Measurements from ENCODE around the gene PIGM.
A peak's percentile ranks its signal among the peaks of the same experiment; 100 is the strongest.

PIGM gene

DNA sequence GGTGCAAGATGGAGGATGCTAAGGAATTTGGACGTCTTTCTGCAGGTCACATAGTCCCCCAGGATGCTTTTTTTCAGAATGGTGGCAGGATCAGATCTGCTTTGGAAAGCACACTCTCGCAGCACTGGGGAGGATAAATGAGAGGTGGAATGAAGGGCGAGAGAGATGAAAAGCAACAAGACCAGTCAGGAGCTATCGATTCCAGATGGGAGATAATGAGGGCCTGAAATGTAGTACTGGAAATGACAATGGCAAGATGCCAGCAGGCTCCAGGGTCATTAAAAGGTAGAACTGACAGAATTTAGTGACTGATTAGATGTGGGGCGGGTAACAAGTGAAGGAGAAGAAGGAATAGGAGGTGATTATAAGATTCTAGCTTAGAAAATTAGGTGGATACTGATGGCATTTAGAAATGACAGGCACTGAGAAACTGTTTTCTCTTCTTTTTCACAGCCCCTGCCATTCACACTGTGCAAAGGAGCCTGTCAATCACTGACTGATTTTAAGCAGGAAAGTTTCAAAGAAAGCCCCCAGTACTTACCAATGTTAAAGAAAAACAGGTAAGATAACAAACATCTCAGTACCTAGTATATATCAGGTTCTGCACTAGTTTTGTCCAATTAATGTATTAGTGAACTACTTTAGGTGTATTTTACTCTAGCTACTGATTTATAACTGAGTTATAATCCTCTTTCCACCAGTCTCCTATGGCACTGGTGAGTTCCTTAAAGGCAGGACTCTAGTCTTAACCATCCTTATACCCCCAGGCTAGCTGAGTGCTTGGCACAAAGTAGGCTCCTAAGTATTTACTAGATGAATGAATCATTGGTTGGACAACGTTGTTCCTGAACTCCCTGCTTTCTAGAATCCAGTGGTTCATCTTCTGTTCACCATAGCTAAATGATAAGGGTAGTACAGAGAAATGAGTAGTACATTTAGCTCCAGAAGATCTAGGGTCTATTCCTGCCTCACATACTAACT lies 9.2 kb downstream of the PIGM start:
- no peak for DNase-seq (ENCODE audit: low read depth)

DNA sequence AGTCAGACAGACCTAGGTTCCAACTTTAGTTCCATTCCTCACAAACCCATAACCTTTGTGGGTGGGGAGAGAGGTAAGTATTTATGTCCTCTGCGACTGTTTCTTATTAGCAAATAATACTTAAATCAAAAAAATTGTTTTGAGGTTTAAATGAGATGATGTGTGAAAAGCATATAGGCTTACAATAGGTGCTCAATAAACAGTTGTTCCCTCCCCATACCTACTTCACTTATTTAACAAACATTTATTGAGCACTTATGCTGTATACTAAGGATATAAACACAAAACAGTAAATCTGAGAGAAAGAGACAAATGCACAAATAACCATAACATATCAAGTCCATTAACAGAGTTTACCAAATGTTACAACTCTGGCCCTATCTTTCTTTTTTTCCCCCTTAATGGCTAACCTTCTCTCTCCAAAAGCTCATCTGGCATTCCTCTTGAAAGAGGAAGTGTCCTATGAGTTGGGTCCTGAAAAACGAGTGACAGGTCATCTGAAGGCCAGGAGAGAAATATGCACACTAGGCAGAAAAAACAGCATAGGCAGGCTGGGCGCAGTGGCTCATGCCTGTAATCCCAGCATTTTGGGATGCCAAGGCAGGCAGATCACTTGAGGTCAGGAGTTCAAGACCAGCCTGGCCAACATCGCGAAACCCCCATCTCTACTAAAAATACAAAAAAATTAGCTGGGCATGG lies 10.3 kb downstream of the PIGM start:
- DNase-seq (ENCODE audit: low read depth): no peak

DNA sequence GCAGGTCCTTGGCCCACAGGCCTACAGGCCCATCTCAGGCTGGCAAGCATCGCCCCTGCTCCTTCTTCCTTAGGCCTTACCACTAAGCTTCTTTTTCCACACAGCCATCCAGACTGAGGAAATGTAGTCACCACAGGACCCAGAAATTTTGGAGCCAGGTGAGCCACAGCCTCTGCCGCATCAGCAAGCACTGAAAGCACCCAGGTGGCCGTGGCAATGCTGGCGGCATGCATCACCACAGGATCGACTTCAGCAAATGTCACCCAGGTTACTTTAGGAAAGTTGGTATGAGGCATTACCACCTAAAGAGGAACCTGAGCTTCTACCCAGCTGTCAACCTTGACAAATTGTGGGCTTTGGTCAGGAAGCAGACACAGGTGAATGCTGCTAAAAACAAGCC lies 11.6 kb downstream of the PIGM start:
- DNase-seq (ENCODE audit: low read depth): no peak

DNA sequence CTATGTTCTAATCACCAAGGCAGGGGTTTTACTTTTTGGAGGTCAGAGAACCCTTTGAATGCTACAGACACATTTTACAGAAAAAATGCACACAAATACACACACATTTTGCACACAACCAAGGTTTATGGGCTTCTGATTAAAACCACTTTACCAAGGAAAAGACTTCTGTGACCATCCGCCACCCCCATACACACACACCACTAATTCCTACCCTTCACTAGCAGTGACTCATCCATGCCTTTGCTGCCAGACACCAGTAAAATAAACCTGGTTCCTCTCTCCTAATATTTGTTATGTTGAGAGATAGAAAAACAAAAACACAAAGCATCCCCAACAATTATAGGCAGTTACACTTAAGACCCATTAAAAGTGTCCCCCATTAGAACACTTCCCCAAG lies 12.9 kb downstream of the PIGM start:
- no peak for DNase-seq (ENCODE audit: low read depth)

DNA sequence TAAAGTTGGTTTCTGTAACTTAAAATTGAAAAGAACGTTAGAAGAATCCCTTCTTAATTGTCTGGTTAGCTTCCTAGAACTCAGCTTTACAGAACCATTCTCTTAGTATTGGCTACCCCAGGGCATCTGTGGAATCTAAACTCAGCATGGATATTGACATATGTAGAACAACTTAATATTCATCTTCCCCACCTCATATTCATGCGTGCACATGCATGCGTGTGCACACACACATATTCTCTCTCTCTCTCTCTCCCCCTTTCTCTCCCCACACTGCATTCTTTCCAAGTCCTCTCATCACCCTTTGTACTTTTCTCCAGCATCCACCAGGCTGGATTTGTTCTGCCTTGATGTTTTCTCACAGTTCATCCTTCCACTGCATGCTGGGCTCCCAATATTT lies 13.4 kb downstream of the PIGM start:
- DNase-seq (ENCODE audit: low read depth): no peak

DNA sequence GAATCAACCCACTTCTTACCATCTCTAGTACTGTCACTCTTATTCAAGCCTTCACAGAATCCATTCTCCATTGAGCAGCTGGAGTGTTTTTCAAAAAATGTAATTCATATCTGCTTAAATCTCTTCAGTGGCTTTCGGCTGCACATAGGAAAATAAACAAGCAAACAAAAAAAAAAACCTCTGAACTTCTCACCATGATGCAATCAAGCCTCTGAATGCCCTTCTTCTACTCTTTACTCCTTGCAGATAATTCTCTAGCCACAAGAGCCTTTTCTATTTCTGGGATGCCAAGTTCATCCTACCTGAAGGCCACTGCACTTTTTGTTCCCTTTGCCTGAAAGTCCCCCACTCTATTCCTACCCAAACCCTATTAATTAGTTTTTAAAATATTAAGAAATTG lies 14.2 kb downstream of the PIGM start:
- no peak for DNase-seq (ENCODE audit: low read depth)

DNA sequence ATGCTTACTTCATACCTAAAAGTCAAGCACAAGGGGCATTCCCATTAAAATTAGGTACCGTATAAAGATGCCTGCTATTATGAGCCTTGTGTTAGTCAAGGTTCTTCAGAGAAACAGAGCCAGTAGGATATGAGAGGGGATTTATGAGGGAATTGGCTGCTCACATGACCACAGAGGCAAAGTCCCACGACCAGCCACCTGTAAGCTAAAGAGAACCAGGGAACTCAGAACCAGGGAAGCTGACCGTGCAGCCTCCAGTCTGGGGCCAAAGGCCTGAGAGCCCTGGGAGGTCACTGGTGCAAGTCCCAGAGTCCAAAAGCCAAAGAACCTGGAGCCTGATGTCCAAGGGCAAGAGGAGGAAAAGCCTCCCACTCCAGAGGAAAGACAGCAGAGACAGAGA lies 20.0 kb downstream of the PIGM start:
- DNase-seq (ENCODE audit: low read depth): no peak

DNA sequence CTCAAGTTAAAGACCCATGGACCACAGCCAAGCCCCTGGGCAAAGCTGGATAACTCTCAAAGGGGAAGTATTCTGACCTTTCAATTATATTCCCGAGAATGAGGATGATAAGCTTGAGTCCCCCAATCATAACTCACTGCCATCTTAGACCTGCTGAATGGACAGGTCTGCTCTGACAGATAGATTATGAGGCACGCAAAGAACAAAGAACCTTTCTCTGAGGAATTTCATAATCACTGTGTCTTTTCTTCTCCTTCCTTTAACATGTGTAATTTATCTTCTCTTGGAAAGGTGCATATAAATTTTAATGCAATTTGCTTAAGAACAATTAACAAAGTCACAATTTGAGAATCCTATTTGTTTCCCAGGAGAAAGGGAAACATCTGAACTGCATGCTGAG lies 22.0 kb downstream of the PIGM start:
- DNase-seq (ENCODE audit: low read depth): no peak

DNA sequence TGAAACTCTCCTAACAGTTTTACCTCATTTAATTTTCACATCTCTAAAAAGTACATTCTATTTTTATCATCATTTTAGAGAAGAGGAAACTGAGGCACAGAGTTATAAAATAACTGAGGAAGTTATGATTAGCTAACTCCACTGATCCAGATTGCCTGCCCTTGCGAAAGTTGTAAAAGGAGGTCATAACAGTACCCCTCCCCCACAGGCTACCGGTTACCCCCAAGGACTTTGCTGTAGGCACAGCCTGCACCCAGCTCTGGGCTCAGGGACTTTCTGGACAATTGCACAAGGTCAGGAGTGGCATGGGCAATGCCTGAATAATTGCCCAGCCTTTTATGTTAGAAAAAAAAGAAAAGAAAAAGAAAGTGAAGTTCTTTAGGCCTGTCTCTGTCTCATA lies 22.7 kb downstream of the PIGM start:
- DNase-seq (ENCODE audit: low read depth): no peak

DNA sequence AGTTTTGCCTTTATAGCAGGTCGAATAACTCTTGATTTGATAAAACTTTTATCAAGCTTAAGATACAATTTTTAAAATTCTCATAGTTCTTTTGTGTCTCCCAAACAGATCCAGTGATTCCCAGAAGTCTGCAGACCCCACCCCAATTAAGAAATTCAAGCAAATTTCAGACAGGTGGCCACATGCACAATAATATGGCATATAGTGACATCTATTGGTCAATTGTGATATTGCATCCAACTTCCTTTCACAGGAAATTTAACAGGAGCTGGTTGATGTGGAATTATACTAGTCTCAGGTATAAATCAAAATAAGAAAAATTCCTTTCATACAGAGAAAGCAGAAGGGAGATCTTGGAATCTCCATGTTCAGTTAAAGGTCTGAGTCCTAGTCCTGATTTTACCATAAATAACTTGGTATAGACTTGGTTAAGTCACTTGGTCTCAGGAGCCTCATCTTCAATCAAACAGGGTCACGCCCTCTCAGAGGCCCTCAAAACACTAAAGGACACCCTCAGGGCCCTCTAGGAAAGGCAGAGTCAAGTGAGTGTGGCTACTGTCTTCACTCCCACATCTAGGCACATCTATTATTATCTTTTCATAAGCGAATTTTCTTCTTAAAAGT lies 24.1 kb downstream of the PIGM start:
- no peak for DNase-seq (ENCODE audit: low read depth)

DNA sequence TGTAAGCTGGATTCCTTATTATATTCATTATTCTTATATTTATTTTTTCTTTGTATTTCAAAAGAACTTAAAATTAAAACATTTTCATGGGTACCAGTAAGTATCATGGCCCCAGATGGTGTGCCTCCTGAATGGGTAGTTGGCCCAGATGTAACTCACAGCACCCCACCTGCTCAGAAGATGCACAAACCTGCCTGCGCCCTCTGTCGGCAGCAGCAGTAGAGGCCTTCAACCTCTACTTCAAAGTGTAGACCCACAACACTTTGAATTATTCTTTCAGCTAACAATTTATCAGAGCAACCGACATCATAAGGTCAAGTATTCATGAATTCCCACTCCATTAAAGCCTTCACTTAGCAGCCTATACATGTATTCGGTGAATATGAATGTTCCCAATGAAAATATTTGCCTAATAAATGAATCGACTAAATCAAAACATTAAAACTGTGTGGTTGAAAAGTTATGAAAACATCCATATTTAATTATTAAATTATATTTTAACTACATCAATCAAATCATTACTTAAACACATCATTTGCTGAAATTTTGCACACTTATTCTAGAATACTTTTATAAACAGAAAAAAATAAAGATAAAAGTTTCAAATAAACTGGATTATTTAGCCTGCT lies 25.4 kb downstream of the PIGM start:
- peak; percentile 56 for DNase-seq (ENCODE audit: low read depth)

DNA sequence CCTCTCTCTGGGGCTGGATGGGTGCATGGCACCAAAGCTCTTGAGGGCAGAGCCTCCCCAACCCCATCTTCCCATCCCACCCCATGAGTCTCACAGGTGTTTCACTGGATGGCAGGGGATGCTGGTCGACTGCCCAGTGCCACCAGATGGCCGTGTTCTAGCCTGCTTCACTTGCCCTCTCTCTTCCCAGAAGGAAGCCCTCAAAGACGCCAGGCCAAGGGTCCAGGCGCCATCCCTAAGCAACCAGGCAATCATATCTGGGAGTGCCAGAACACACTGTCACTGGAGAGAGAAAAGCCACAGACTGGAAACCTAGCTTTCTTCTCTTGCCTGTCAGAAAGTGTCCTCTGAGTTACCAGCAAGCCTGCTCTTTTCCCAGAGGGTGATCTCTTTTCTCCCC lies 26.7 kb downstream of the PIGM start:
- DNase-seq (ENCODE audit: low read depth): no peak

DNA sequence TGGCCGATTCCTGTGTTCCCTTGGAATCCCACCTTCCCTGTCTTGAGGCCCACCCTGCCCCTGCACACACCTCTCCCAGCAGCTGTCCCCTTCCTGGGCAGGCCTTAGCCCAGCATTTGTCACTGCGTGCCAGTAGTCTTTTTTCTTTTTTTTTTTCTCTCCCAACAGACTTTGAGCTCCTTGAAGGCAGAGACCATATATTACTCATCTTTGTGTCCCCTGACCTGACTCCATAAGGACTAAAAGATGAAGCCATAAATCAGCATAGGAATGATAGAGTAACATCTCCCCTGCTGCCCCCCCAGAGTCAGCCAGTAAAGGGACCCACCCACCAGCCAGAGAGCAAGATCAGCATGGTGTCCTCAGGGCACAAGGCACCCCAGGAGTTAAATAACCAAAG lies 27.4 kb downstream of the PIGM start:
- DNase-seq (ENCODE audit: low read depth): no peak

DNA sequence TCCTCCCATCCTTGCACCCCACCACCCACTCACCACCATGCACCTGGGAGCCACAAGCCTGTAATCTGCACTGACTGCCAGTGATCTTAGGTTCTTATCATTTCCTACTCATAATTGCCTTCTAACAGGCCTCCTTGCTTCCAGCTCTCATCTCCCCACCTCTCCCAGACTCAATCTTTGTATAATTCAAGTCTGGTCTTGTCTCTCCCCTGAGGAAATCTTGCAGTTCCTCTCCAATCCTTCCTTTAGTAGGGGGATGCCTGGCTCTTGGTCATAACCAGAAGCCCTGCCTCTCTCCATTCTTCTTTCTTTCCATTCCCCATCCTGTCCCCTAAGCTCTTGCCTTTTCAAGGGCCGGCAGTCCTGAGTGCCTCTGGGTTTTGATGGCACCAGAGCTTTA lies 27.8 kb downstream of the PIGM start:
- no peak for DNase-seq (ENCODE audit: low read depth)

DNA sequence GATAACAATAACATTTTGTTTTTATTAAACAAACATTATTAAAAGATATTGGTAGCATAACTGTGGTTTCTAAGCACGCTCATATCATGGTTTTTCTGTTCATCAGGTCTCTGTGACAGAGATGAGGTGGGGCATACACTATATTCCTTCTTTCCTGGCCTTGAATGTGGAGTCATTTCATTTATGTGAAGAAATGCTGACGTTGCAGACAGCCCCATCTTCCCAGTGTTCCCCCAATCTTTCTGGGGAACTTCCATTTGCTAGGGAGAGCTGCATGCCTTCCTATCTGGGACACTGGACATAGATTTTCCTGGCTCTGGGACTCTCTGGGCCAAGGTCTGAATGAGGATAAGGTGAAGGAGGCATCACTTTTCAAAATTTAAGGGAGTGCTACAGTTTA lies 30.4 kb downstream of the PIGM start:
- DNase-seq (ENCODE audit: low read depth): no peak

DNA sequence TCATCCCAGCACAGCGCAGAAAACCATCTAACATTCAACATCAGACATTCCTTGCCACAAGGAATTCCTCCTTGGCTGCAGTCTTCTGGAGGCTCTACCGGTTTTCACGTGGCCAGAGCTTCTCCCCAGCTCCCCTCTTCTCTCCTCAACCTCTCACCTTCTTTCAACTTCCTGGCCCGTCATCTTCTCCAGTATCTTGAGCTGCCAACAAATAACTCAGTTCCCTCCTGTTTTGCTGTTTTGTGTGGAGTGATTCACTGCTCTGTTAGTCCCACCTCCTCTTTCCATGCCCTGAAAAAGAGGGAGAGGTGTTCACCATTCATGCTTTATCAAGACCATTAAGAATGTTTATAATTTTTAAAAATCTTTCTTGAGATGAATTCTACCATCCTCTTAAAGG lies 32.6 kb downstream of the PIGM start:
- no peak for DNase-seq (ENCODE audit: low read depth)

DNA sequence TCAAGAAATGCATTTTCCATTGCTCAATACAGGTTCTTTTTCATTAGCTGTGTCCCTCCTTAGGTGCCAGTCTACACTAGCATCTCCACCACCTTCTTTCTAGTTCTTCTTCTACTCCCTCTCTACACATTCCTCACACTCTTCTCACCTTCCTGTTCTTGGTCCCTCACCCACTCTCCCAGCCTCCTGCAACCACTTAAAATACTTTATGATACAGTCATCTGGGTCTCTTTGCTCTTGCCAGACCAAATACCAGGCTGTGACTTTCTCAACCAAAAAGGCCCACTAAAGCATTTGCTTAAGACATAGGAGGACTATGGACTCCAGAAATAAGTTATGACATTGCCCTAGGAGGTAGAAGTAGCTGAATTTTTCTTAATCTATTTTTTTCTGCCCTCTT lies 35.1 kb downstream of the PIGM start:
- no peak for DNase-seq (ENCODE audit: low read depth)

DNA sequence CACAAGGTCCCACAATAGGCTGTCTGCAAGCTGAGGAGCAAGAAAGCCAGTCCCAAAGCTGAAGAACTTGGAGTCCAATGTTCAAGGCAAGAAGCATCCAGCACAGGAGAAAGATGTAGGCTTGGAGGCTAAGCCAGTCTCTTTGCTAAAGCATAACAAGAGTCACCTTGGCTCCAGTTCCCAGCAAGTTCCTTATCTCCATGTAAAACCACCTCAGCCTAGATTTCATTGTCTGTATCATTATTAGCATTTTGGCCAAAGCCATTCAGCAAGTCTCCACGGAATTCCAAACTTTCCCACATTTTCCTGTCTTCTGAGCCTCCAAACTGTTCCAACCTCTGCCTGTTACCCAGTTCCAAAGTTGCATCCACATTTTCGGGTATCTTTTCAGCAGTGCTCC lies 36.9 kb downstream of the PIGM start:
- DNase-seq (ENCODE audit: low read depth): no peak

DNA sequence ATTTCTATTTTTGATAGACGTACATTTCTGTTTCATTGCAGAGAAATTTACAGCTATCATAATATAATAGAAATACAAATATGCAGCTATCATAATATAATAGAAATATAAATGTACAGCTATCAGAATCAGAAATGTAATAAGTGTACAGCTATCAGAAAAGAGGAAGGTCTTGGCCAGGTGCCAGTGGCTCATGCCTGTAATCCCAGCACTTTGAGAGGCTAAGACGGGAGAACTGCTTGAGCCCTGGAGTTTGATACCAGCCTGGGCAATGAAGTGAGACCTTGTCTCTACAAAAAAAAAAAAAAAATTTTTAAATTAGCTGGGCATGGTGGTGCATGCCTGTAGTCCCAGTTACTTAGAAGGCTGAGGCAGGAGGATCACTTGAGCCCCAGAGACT lies 37.9 kb downstream of the PIGM start:
- DNase-seq (ENCODE audit: low read depth): no peak

DNA sequence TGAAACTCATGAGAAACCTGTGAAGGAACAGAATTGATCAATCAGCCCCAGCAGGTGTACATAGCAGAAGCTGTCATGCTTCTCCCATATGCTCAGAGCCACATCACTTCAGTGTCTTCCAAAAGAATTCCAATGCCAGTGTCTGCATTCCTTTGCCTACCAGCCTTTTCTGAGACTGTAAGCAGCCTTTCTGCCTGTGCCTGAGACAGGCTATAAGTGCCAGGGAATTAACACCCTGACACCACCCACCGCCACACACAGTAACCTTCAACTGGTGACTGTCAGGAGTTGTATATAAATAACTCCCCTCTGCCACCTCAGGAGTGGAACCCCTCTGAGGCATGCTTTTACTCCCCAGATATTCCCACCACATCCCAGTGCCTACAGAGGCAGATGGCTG lies 39.6 kb downstream of the PIGM start:
- no peak for DNase-seq (ENCODE audit: low read depth)

DNA sequence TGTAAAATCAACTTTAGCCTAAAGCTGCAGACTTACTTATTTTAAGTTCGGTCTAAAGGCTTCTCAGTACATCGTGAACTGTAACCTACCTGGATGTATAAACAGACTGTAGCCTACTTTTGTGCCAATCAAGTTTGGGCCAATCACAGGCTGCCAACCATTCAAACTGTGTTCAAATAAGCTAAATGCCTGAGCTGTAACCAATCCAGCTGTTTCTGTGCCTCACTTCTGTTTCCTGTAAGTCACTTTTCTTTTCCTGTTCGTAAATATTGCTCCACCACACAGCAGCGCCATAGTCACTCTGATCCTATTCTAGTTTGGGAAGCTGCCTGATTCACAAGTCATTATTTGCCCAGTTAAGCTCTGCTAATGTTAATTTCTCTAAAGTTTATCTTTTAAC lies 40.3 kb downstream of the PIGM start:
- no peak for DNase-seq (ENCODE audit: low read depth)

DNA sequence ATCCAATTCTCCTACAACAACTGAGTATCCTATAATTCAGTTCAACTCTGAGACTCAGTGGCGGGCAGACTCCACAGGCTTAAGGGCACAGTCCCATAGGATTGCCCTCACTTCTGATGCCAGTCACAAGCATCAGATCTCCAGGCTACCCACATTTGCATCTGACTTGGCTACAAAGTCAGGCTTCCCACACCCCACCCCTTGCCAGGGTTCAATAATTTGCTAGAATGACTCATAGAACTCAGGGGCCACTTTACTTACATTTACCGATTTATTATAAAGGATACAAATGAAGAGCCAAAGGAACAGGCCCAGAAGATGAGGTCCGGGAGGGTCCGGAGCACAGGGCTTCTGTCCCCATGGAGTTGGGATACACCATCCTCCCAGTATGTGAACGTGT lies 41.8 kb downstream of the PIGM start:
- no peak for DNase-seq (ENCODE audit: low read depth)

DNA sequence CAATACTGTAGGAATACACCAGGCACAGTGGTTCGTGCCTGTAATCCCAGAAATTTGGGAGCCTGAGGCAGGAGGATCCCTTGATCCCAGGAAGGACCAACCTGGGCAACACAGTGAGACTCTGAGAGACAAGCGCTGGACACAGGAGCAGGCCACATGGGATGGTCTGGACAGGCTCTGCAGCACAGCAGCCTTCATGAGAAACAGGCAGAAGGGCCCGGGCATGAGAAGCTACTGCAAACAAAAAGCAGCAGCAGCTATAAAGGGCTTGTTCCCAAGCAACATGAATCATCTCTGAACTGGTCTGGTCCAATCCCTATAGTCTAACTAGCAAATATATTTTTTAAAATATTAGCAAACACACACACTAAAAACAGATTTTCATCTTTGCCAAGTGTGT lies 42.2 kb downstream of the PIGM start:
- no peak for DNase-seq (ENCODE audit: low read depth)

Measured in T follicular helper cell (primary cell).